Stimulated activated naive B cell treated with anti-CD40 and anti-IgM and Interleukin-4, amounts not matched to agents 10 μg/mL and 1 μg/mL and 100 μg/mL, for 72 hours (primary cell): Measurements from ENCODE around the gene ARL5A.

Source experiments
- ATAC-seq, 2 donors: fragments of 150-1000 bp; cut with Tn5 transposase; replicated peaks; 2 replicates each; pipeline ENCODE4 v1.10.0; 2021; ENCODE audit warnings: moderate library complexity in 1 of 2
- DNase-seq: peaks from one replicate; pipeline ENCODE4 v3.0.0; 2021
- H3K27ac Mint-ChIP-seq: one replicate; pipeline ENCODE4 v1.8.0; 2022; ENCODE audit warnings: mild to moderate bottlenecking, mixed read lengths
- H3K27me3 Mint-ChIP-seq, 2 donors: one replicate each; pipeline ENCODE4 v1.8.0; 2022; ENCODE audit warnings: mixed read lengths in 2 of 2
- H3K36me3 Mint-ChIP-seq, 2 donors: one replicate each; pipeline ENCODE4 v1.8.0; 2022; ENCODE audit warnings: mixed read lengths in 2 of 2, mild to moderate bottlenecking in 1 of 2
- H3K4me1 Mint-ChIP-seq, 2 donors: one replicate each; pipeline ENCODE4 v1.8.0; 2022; ENCODE audit warnings: mixed read lengths in 2 of 2, mild to moderate bottlenecking in 1 of 2
- H3K4me3 Mint-ChIP-seq, 2 donors: one replicate each; pipeline ENCODE4 v1.8.0; 2022; ENCODE audit warnings: mild to moderate bottlenecking in 2 of 2, mixed read lengths in 2 of 2, moderate library complexity in 1 of 2
- H3K9me3 Mint-ChIP-seq, 2 donors: one replicate each; pipeline ENCODE4 v1.8.0; 2022; ENCODE audit warnings: mixed read lengths in 2 of 2, mild to moderate bottlenecking in 1 of 2

The ARL5A gene

DNA sequence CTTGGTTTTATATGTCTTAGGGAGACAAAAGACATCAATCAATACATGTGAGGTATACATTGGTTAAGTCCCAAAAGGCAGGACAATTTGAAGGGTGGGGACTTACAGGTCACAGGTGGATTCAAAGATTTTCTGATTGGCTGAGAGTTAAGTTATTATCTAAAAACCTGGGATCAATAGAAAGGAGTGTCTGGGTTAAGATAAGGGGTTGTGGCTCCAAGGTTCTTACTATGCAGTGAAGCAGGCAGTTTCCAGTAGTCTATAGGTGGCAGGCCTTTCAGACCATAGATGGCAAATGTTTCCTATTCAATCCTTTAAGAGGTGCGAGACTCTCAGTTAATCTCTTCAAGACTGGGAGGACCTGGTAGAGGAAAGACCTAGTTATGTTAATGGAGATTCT is 51.9 kb downstream of the ARL5A start:
- no peak for DNase-seq
- H3K27ac Mint-ChIP-seq: peak overlapping the region; percentile 97

DNA sequence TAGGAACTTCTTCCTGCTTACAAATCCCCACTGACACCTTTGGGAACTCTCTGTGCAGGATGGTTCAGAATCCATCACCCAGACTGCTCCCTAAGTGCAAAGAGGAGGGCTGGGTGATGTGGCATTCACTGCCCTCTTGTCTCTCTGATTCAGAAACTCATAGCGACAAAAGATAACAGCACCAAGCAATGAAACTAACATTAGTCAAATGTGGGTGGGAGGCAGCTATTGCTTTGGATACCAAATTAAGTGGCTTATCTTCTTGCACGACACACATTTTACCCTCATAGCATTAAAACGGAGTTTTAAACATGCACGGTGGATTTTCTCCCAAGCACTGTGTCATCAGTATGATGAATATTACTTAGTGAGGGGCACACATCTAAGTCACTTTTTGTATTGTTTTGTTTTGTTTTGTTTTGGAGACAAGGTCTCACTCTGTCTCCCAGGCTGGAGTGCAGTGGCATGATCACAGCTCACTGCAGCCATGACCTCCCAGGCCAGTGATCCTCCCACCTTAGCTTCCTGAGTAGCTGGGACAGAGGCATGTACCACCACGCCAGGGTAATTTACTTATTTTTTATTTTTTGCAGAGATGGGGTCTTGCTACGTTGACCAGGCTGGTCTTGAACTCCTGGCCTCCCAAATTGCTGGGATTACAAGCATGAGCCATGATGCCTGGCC is 53.0 kb downstream of the ARL5A start:
- no peaks in the 10 kb centered on the region for H3K27me3 Mint-ChIP-seq
- peak; percentile 31 to 35 for ATAC-seq
- DNase-seq: peak; percentile 15
- H3K9me3 Mint-ChIP-seq: peaks cover 3 to 11% of the 10 kb centered on the region in 2 donors
- peak overlapping the region; percentile 97 for H3K27ac Mint-ChIP-seq
- peak overlapping the region; percentile 67 to 78 for H3K4me3 Mint-ChIP-seq
- H3K4me1 Mint-ChIP-seq: peaks cover 29 to 52% of the 10 kb centered on the region in 2 donors
- H3K36me3 Mint-ChIP-seq: peaks cover 45 to 59% of the 10 kb centered on the region in 2 donors

More for the DNA sequence above, 51.9 kb downstream of the ARL5A start:
- Mint-ChIP-seq H3K27me3 (no peaks in the 10 kb centered on the region), H3K4me1 (peaks cover 22 to 40% of the 10 kb centered on the region in 2 donors), H3K4me3 (no peak overlapping the region), H3K36me3 (peaks cover 50 to 59% of the 10 kb centered on the region in 2 donors), H3K9me3 (peaks cover 3 to 11% of the 10 kb centered on the region in 2 donors)
- ATAC-seq: no peak

DNA sequence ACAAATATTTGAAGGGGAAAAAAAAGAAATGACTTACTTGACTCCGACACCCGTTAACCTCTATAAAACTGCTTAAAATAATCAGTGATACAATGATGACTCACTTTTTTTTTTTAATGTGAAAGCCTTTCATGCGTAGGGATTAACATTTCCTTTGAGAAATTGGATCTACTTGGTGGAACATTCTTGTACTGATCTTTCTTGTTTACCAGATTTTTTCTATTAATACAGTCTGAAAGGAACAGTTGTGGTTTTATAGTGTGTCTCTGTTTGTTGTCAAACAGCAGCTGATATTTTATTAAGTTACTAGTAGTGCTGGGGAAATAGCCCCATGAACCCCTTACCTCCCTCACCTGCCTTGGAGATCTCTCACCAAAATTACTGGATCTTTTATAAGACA is 53.7 kb downstream of the ARL5A start:
- Mint-ChIP-seq H3K27ac (peak overlapping the region; percentile 97), H3K4me1 (peaks cover 32 to 59% of the 10 kb centered on the region in 2 donors), H3K4me3 (peak overlapping the region; percentile 21 to 78), H3K36me3 (peaks cover 45 to 59% of the 10 kb centered on the region in 2 donors), H3K9me3 (peaks cover 3 to 17% of the 10 kb centered on the region in 2 donors), H3K27me3 (no peaks in the 10 kb centered on the region)
- DNase-seq (no peak), ATAC-seq (peak in 1 of 2 donors; percentile 2)

GRCh38 chr2:151771599-151772358 is 56.4 kb downstream of the ARL5A start:
- Mint-ChIP-seq H3K36me3 (peaks cover 28 to 36% of the 10 kb centered on the region in 2 donors), H3K27ac (peak overlapping the region; percentile 98), H3K4me1 (peaks cover 42 to 83% of the 10 kb centered on the region in 2 donors), H3K27me3 (no peaks in the 10 kb centered on the region), H3K9me3 (peaks cover 0 to 10% of the 10 kb centered on the region in 2 donors), H3K4me3 (peak overlapping the region; percentile 46 to 60)
- ATAC-seq: peak; percentile 91 to 92
- peak; percentile 92 for DNase-seq

DNA sequence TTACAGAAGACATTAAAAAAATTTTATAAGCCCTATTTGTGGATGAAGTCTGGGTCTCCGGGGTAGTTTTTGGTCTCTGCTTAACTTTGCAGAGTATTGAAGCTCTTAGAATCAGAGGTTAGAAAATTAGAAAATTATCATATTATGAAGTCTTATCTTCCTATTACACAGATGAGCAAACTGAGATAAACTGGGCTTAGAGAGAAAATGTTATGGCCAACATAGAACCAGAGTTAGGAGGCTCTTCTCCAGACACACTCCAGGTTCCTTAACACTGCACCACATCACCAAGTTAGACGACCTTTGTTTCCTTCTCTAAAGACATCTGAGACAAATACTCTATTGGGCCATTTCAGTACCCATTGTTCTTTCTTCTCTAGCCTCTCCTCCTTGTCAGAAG is 57.2 kb downstream of the ARL5A start:
- H3K9me3 Mint-ChIP-seq: peaks cover 0 to 10% of the 10 kb centered on the region in 2 donors
- H3K4me1 Mint-ChIP-seq: peaks cover 50 to 87% of the 10 kb centered on the region in 2 donors
- DNase-seq: no peak
- ATAC-seq: peak; percentile 20 to 21
- H3K36me3 Mint-ChIP-seq: peaks cover 20 to 28% of the 10 kb centered on the region in 2 donors
- no peaks in the 10 kb centered on the region for H3K27me3 Mint-ChIP-seq
- H3K4me3 Mint-ChIP-seq: peak overlapping the region; percentile 40 to 46
- peak overlapping the region; percentile 98 for H3K27ac Mint-ChIP-seq

DNA sequence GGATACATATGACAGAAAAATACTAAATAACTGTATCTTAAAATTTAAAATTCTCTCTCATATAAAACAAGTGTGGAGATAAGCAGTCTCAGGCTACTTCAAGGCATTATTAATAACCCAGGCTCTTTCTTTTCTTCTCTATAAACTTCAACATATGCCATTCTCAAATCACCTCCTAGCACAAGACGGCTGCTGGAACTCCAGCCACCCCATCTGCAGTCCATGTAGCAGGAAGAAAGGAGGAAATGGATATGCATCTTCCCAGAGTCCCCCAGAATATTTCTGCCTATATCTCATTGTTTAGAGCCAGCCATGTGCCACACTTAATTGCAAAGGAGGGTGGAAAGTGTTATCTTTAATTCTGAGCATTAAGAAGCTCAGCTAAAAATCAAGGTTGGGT is 58.6 kb downstream of the ARL5A start:
- no peak for ATAC-seq
- H3K27ac Mint-ChIP-seq: peak overlapping the region; percentile 98
- H3K27me3 Mint-ChIP-seq: no peaks in the 10 kb centered on the region
- H3K4me3 Mint-ChIP-seq: no peak overlapping the region
- no peak for DNase-seq
- peaks cover 51 to 87% of the 10 kb centered on the region in 2 donors for H3K4me1 Mint-ChIP-seq
- peaks cover 11 to 20% of the 10 kb centered on the region in 2 donors for H3K36me3 Mint-ChIP-seq
- peaks cover 0 to 6% of the 10 kb centered on the region in 2 donors for H3K9me3 Mint-ChIP-seq

- Mint-ChIP-seq H3K4me1 (peaks cover 63 to 96% of the 10 kb centered on the region in 2 donors), H3K4me3 (no peak overlapping the region), H3K27ac (peak overlapping the region; percentile 89), H3K36me3 (peaks cover 15 to 20% of the 10 kb centered on the region in 2 donors), H3K9me3 (peaks cover 0 to 6% of the 10 kb centered on the region in 2 donors), H3K27me3 (no peaks in the 10 kb centered on the region)
- ATAC-seq: no peak
- DNase-seq: no peak
Measured at GRCh38 chr2:151767536-151767935, 60.7 kb downstream of the ARL5A start.

GRCh38 chr2:151766437-151767153 is 61.6 kb downstream of the ARL5A start:
- Mint-ChIP-seq H3K9me3 (peaks cover 0 to 6% of the 10 kb centered on the region in 2 donors), H3K27ac (peak overlapping the region; percentile 89), H3K27me3 (no peaks in the 10 kb centered on the region), H3K36me3 (peaks cover 15 to 16% of the 10 kb centered on the region in 2 donors), H3K4me1 (peaks cover 56 to 86% of the 10 kb centered on the region in 2 donors), H3K4me3 (peak overlapping the region; percentile 44 to 50)
- ATAC-seq (peak; percentile 82 to 83), DNase-seq (peak; percentile 77)

GRCh38 chr2:151765760-151766410 is 62.3 kb downstream of the ARL5A start:
- H3K4me1 Mint-ChIP-seq: peaks cover 50 to 79% of the 10 kb centered on the region in 2 donors
- peaks cover 12 to 17% of the 10 kb centered on the region in 2 donors for H3K36me3 Mint-ChIP-seq
- peaks cover 0 to 6% of the 10 kb centered on the region in 2 donors for H3K9me3 Mint-ChIP-seq
- no peaks in the 10 kb centered on the region for H3K27me3 Mint-ChIP-seq
- H3K27ac Mint-ChIP-seq: peak overlapping the region; percentile 89
- peak overlapping the region; percentile 44 to 63 for H3K4me3 Mint-ChIP-seq
- DNase-seq: peak; percentile 17
- peak; percentile 41 to 45 for ATAC-seq

GRCh38 chr2:151762694-151763093 is 65.5 kb downstream of the ARL5A start:
- Mint-ChIP-seq H3K9me3 (no peaks in the 10 kb centered on the region), H3K4me3 (no peak overlapping the region), H3K27me3 (no peaks in the 10 kb centered on the region), H3K36me3 (peaks cover 4 to 10% of the 10 kb centered on the region in 2 donors), H3K4me1 (peaks cover 44 to 57% of the 10 kb centered on the region in 2 donors), H3K27ac (peak overlapping the region; percentile 11)
- DNase-seq: no peak
- no peak for ATAC-seq

DNA sequence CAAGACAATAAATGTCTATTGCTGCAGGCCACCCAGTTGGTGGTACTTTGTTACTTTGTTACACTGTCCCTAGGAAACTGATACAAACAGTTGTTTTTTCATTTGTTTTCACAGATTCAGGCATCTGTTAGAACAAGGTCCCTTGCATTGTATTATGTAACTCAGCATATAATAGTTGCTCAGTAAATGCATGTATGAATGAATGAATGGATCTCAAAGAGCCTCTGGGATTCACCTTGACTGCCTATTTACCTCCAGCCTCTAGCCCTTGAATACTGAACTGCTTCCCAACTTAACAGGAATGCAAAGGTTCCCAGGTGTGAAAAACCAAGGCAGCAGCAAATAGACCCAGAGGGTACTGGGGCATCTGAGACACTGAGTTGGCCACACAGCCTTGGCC is 66.5 kb downstream of the ARL5A start:
- Mint-ChIP-seq H3K4me3 (no peak overlapping the region), H3K36me3 (peaks cover 4 to 10% of the 10 kb centered on the region in 2 donors), H3K27me3 (no peaks in the 10 kb centered on the region), H3K9me3 (no peaks in the 10 kb centered on the region), H3K27ac (no peak overlapping the region), H3K4me1 (peaks cover 40 to 52% of the 10 kb centered on the region in 2 donors)
- ATAC-seq (no peak), DNase-seq (no peak)

- Mint-ChIP-seq H3K36me3 (peaks cover 4 to 10% of the 10 kb centered on the region in 2 donors), H3K9me3 (no peaks in the 10 kb centered on the region), H3K4me1 (peaks cover 35 to 47% of the 10 kb centered on the region in 2 donors), H3K4me3 (no peak overlapping the region), H3K27ac (no peak overlapping the region), H3K27me3 (no peaks in the 10 kb centered on the region)
- ATAC-seq (no peak), DNase-seq (no peak)
Measured at GRCh38 chr2:151761193-151761592, 67.0 kb downstream of the ARL5A start.

- Mint-ChIP-seq H3K36me3 (peaks cover 0 to 10% of the 10 kb centered on the region in 2 donors), H3K4me1 (peaks cover 26 to 37% of the 10 kb centered on the region in 2 donors), H3K27me3 (no peaks in the 10 kb centered on the region), H3K4me3 (no peak overlapping the region), H3K27ac (peak overlapping the region; percentile 31), H3K9me3 (no peaks in the 10 kb centered on the region)
- no peak for ATAC-seq
- no peak for DNase-seq
Measured at GRCh38 chr2:151760139-151760650, 68.0 kb downstream of the ARL5A start.
